GM21576 (cell line): ENCODE data around the gene CDH23.

Experiments used
- ATAC-seq: cut with Tn5 transposase; IDR thresholded peaks from one replicate; pipeline ENCODE4 v1.9.1; 2021; ENCODE audit warnings: mild to moderate bottlenecking, moderate library complexity; ENCODE audit not compliant: unreplicated experiment

CDH23 gene

DNA sequence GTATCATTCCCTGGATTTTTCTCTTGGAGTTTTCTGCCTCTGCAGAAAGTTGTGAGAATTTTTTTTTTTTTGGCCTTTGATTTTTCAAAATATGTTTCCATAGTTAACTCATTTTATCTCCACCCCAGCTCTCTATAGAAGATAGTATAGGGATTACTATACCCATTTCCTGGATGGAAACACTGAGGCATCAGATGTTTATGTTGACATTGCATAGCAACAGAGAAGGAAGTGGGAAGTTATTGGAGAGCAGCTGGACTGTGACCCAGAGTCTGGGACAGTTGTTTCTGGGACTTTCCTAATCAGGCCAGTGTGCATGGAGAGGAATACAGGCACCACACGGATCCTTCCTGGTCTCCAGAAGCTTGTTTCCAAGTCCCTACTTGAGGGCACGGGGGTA is 158.0 kb downstream of the CDH23 start:
- ATAC-seq, result no peak

- no peak for ATAC-seq
These were observed 158.5 kb downstream of the CDH23 start for GRCh38 chr10:71555087-71555723.

GRCh38 chr10:71555724-71556119 is 159.0 kb downstream of the CDH23 start:
- no peak for ATAC-seq

DNA sequence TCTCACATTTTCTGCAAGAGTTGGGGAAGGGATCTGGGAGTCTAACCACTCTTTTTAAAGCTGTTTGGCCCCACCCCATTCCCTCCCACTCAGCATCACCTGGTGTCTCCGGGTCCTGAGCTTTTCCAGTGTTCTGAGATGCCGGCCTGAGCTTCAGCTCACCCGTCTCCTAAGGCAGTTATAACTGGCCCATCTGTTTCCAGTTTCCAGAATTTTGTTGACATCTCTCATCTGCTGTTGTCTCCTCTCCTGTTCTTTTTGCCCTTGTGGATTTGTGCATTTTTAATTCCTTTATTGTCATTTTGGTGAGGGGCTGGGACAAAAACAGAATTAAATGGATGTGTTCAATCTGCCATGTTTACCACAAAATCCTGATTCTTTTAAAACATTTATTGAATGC is 162.3 kb downstream of the CDH23 start:
- no peak for ATAC-seq

DNA sequence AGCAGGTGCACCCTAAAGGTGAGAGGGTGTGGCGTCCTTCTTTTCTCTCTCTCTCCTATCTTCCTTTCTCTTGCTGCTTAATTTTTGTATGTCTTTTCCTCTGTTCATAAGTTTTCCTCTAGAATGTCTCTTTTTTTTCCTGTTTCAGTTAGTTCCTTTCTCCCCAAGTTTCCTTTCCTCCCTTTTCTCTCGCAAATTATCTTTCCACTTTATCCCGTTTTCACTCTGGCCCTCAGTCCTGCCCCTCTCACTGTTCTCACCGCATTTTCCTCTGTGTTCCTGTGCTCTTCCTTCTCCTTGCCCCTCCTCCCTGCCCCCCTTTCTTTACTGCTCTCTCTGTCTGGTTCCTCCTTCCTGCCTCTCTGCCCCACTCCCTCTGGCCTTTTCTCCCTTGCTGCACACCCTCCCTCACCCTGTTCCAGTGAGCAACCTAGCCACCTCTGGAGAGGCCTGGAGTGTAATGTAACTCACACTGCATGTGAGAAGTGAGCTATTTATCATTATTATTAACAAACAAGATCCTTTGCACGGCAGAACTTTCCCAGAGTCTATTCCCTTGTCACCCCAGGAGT is 164.4 kb downstream of the CDH23 start:
- ATAC-seq, result no peak

DNA sequence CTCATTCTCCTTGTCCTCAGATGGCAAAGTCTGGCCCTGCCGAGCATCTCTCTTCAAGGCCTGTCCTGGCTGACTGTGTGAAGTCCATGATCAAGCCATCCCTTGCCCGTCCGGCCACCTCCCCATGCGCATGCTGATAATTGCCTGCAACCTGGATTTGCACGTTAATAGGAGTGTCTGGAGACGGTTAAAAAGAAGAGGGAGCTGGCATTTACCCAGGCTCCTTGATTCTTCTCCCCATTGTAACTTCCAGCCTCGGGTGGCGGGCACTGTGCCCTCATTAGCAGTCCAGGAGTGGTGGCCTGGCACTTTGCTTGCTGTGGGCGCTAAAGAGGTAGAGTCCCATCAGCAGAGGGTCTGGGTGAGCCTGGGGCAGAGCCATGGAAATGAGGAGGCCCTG is 165.5 kb downstream of the CDH23 start:
- ATAC-seq, result no peak

DNA sequence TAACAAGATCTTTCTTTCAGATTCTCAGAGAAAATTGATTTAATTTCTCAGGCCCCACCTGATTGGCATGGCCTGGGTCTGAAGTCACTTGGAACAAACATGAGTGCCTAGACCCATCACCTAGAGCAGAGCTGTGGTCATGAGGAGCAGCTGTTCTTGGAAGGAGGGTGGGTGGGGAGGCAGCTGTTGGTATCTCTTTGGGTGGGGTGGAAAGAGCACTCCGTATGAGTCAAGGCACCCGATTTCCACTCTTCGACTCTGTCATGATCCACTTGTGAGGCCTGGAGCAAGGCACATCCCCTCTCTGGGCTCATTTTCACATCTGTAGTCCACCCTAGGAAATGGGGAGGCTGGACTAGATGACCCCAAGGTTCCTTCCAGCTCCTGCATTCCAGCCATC is 166.2 kb downstream of the CDH23 start:
- no peak for ATAC-seq

DNA sequence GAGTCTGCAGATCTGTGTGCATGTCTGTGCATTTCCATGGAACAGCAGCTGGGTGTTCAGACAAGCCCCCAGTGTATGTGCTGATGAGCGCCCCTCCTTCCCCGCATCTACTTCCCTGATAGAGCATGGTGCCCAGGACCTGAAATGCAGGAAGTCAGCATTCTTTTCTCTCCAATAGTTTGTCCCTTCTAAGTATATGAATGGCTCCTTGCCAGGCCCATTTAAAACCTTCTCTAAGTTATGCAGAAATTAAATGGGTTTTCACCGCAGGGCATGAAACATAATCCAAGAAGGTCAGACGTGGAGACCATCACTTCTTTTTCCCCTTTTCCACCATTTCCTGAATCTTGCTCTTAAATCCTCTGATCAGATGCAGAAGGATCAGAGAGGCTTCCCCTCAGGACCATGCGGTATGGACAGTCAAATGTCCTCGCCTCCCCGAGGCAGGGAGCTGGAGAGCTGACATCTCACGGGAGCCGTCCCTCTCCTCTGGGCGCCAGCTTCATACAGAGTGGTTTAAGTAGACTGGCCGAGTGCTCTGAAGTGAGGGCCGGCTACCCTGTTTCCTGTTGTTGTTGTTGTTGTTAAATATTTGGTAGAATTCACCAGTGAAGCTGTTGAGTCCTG is 167.6 kb downstream of the CDH23 start:
- ATAC-seq, result no peak

GRCh38 chr10:71565284-71566000 is 168.7 kb downstream of the CDH23 start:
- no peak for ATAC-seq

DNA sequence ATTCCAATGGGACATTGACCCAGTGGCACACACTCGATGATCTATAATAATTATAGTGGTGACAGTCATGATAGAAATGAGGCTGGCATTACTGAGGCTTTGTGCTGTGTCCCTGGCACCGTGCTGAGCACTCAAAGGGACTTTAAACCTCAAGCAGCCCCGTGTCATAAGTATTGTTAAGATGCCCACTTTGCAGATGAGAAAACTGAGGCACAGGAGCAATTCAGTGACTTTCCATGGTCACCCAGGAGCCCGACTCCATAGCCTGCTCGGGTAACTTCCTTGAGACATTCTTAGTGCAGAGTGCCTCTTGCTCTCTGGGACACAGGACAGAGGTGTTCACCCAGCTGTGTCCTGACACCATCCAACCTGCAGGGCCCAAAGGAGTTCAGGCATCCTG is 170.3 kb downstream of the CDH23 start:
- no peak for ATAC-seq

DNA sequence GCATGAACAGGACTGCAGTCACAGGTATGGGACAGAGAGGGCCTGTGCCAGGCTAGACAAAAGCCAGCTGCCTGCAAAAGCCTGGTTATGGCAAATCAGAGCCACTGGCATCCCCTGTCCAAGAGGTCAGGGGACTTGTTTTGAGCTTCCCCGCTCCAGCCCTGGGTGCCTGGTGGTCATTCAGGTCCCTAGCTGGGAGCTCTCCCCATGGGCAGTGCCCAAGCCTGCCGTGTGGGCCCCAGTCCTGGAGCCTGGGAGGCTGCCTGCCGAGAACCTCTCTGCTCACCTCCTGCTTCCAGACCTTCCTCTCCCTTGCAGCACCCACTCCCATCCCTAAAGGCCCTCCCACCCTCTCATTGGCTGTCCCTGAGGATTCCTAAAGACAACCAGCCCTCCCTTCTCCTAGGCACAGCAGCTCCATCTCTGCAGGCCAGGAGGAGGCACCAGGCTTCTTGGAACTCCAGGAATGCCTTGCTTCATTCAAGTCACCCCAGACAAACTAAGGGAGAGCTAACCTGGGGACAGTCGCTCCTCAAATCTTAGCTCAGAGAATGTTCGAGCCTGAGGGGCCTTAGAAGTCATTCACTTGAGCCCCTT is 172.3 kb downstream of the CDH23 start:
- no peak for ATAC-seq

DNA sequence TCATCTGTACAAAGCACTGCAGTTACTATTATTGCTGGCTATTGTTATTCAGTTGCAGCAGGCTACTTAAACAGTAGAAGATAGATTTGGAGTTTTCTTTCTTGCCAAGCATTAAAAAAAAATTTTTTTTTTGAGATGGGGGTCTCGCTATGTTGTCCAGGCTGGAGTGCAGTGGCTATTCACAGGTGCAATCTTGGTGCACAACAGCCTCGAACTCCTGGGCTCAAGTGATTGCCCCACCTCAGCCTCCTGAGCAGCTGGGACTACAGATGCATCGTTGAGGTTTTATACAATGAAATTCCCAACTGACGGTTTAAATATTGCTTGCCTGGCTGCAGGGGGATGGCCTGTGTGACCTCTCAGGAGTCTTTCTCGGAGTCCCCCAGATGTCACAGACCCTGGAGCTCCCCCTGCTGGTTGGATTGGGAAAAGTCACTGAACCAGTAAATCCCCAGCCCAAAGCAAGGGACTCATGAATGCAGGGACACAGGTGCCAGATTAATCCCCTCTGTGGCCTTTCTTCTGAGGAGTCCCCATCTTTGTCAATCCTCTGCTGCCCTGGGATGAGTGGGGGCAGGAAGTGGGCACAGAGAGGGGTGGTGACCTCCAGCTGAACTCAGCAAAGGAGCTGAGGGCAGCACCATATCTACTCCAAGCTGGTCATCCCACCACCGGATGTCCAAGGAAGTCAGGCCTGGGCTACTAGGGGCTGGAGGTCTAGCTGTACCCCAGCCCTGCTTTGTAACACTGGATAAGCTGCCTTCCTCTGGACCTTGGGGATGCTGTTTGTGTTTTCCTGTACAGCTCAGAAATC is 173.3 kb downstream of the CDH23 start:
- ATAC-seq, result no peak

DNA sequence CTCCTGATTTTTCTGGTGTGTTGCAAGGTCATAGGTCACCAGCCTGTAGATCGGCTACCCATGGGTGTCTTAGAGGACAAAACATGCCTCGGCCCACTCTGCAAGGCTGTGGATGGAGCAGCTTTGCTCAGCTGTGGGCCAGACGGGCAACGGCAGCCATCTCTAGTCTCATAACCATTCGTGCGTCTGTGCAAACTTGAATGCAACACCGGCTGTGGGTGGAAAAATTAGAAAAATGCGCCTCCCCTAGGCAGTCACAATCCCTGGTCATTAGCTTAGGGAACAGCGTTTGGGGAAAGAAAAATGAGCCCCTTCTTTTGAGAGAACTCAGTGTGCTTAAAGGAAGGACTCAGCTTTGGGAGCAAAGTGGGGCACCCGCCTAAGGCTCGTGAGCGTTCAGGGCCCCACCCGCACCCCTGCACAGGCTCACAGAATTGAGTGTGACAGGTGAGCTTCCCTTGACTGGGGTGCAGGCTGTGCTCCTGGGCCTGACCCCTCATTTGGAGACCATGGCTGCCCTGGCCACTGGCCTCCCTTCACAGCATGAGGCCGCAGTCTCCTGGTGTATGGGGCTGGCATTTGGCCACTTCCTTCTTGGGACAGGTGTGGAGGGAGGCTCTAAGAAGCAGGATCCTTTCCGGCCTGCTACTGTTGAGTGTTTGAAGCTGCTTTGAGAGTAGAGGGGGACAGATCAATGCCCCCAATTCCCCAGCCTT is 174.9 kb downstream of the CDH23 start:
- no peak for ATAC-seq

- ATAC-seq, result no peak
These were observed 176.2 kb downstream of the CDH23 start for GRCh38 chr10:71572962-71573361.

DNA sequence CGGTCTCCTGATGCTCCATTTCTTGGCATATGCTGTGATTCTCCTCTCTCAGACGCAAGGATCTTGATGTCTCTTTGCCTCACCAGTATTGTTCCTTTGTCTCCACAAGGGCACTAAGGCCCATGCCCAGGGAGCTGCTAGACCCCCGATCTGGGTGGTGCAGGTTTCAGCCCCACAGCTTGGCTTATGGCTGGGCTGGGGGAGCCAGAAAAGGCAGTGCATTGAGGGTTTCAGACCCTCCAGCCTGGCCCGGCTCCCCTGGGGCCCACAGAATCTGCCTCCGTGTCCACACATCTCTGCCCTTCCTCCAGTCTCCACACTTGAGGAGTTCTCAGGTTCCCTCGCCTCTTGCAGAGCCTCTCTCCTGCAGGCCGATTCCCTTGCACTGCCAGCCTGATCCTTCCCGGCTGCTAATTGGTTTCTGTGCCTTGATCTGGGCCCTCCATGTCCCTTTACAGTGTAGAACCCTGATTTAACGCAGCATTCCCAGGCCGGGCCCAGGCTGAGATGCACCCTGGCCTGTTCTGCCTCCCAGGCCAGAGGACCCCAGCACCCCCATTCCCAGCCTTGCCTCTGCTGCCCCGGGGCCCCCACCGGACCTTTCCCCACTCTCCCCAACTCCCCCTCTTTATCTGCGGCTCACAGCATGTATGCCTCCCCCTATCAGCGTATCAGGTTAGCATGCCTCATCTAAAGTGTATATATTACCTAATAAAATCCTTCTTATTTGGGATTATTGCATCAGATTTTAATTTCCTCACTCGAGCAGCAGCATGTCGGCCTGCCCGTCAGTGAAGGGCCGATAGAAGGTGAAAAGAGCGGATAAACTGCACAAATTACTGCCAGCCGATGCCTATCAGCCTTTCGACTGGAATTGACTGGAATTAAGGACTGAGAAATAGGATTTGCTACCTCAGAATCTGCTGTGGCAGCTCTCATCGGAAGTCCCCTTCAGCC is 177.1 kb downstream of the CDH23 start:
- ATAC-seq, result no peak

DNA sequence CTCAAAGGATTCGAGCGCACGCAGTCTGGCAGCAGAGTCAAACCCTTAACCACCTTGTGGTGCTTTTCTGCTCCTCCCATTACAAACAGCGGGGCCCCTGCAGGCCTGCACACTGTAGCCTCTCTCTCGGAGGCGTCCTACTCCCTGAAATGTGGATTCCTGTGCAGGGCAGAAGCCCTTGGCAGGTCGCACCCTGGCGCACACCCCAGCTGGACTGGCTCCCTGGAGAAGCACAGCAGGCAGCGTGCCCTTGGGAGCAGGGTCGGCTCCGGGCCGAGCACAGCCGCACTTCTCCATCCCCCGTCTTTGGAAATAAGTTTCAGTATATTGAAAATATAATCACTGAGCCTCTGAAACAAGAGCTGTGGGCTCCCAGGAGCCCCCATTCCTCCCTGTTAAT is 178.7 kb downstream of the CDH23 start:
- no peak for ATAC-seq

DNA sequence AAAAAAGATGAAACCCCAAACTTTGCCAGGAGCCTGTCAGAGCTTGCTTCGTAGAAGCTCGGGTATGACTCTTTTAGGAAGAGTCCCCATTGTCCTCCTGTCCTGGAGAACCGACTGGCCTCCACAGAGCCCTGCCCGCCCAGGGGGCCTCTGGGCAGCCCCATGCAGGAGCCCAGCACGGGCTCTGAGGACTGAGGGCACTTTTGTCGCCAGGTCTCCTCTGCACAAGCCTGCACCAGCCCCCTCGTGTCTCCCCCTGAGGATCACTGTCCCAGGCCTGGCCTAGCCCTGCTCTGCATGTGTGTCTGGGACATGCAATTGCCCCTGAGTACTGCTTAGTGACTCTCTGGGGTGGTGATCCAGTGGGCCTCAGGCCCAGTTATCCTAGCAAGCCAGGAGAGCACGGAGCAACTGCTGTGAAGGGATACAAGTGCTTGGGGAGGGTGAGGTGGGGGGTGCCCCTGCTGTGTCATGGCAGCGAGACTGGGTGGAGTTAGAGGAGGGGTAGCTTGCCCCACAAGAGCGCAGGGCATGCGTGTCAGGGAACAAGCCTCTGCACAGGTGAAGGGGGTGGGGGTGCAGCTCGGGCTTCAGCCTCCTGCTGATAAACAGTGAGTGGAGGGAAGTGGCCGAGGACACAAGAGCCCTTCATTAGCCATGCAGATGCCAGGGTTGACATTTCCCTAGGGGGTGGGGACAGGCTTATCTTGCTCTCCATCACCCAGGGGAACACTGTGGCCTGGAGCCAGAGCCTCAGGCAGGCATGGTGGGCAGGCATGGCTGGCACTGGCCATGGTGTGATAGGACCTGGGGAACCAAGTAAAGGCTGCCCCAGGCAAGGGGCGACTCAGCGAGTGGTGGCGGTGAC is 179.4 kb downstream of the CDH23 start:
- ATAC-seq, result no peak

GRCh38 chr10:71576842-71577241 is 180.1 kb downstream of the CDH23 start:
- ATAC-seq, result no peak
